Muscle layer of colon (tissue), 2 donors: Measurements from ENCODE around the gene CCDC88C.
A peak's percentile ranks its signal among the peaks of the same experiment; 100 is the strongest.

Experiments
- H3K27ac ChIP-seq: one replicate; pipeline ENCODE4 v1.7.0; 2013; ENCODE audit warnings: low read depth, mild to moderate bottlenecking, low read length, moderate library complexity
- H3K27me3 ChIP-seq, 2 donors: one replicate each; pipeline ENCODE4 v1.7.0; 2013; ENCODE audit warnings: low read length in 2 of 2, mild to moderate bottlenecking in 2 of 2; ENCODE audit not compliant: insufficient read depth in 2 of 2, control insufficient read depth in 1 of 2
- H3K36me3 ChIP-seq: one replicate; pipeline ENCODE4 v1.7.0; 2013; ENCODE audit warnings: mild to moderate bottlenecking, low read length; ENCODE audit not compliant: insufficient read depth
- H3K4me1 ChIP-seq: one replicate; pipeline ENCODE4 v1.7.0; 2013; ENCODE audit warnings: mild to moderate bottlenecking, low read length; ENCODE audit not compliant: insufficient read depth
- H3K4me3 ChIP-seq, 2 donors: one replicate each; pipeline ENCODE4 v1.7.0; 2013; ENCODE audit warnings: low read length in 2 of 2, low read depth in 1 of 2, mild to moderate bottlenecking in 1 of 2, moderate library complexity in 1 of 2
- H3K9ac ChIP-seq: one replicate; pipeline ENCODE4 v1.7.0; 2013; ENCODE audit warnings: low read length
- H3K9me3 ChIP-seq: one replicate; pipeline ENCODE4 v1.7.0; 2013; ENCODE audit warnings: mild to moderate bottlenecking, low read length
- donor health status: abdominal sarcoma.
- donor health status: Adenocarcinoma of cecum.

CCDC88C gene

DNA sequence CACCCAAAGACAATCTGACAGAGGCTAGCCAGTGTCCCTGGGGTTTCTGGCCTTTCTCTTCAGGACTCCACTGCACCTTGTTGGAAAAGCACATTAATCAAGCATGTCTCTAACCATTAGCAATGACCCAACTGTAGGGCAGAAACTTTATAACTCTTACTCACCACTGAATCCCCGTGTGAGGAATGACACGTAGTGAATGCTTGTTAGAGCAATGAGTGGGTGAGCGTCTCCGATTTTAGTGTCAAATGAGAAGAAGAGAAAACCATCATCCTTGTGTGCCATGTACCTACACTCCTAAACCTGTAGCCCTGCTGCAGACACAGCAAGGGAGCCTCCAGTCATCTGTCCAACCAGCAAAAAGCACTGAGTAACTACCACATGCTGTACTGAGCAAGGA lies 116.7 kb downstream of the CCDC88C start:
- Histone ChIP-seq H3K4me1 (peaks cover 5% of the 10 kb centered on the region), H3K27me3 (no peaks in the 10 kb centered on the region), H3K36me3 (no peaks in the 10 kb centered on the region), H3K9me3 (no peaks in the 10 kb centered on the region), H3K4me3 (no peak overlapping the region), H3K9ac (no peak overlapping the region), H3K27ac (no peak overlapping the region)

DNA sequence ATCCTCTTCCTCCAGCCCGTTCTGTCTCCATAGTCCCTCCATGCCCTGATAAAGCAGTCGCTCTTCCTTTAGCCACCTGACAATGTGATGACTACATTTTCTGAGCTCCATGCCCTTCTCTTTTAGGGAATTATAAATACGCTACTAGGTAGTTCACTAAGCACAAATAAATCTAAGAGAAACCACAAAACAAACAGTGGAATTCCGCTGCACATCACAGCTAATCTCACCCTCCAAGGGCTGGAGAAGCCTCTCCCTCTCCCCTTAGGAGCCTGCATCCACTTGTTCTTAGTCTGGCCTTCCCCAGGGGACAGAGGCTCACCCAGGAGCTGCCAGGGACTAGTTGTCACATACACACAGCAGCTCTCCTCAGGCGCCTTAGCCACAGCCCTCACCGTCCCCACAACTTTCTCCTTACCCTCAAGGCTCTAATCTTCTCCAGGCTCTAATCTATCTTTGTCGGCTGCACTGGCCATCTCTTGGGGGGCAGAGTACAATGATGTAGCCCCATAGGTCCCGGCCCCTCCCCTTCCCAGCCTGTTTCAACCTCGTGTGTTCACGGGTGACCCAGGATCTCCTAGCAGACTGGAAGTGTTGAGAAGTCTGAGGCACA lies 117.2 kb downstream of the CCDC88C start:
- H3K4me3 ChIP-seq: no peak overlapping the region
- H3K36me3 ChIP-seq: no peaks in the 10 kb centered on the region
- peaks cover 5% of the 10 kb centered on the region for H3K4me1 ChIP-seq
- H3K9me3 ChIP-seq: no peaks in the 10 kb centered on the region
- H3K27ac ChIP-seq: no peak overlapping the region
- no peaks in the 10 kb centered on the region for H3K27me3 ChIP-seq
- H3K9ac ChIP-seq: no peak overlapping the region

DNA sequence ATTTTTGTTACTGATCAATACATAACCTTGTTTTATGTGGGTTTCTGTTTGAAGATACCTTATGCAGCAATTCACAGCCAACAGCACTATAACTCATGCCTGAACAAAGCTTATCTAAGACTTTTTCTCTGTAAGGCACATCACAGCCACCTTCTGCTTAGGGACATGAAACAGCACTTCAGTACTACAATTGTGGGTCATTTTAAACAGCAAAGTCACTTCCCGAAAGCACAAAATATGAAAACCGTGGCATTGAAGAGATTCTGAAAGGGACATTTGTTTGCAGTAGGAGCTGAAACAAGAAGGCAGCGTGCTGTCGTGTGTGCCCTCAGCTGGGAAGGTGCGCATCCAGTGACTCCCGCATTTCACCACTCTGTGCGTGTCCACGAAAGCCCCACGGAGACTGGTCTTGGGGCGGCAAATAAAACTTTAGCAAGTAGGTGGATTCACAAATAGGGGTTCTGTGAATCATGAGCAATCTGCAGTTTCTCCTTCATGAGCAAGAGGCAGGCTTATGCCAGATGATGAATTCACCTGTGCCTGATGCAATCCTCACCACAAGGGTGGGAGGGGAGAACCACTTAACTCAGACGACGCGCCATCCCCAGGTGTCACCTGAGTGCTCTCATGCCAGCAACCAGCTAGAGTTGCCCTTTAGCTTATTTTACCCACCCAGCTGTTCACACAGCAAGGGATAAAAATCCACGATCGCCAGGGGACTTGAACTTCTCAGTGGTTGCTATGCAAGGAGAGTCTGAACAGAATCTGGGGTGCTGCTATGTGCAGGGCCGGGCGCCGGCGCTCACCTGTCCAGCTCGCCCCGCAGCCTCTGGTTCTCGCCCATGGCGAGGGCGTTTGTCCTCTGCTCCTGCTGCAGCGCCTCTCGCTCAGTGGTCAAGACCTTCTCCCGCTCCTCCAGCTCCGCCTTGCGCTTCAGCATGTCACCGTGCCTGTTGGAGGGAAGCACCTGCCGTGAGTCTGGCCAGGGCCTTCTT lies 118.2 kb downstream of the CCDC88C start:
- Histone ChIP-seq H3K4me1 (peaks cover 5% of the 10 kb centered on the region), H3K4me3 (no peak overlapping the region), H3K36me3 (no peaks in the 10 kb centered on the region), H3K9ac (no peak overlapping the region), H3K9me3 (no peaks in the 10 kb centered on the region), H3K27ac (no peak overlapping the region), H3K27me3 (no peaks in the 10 kb centered on the region)

DNA sequence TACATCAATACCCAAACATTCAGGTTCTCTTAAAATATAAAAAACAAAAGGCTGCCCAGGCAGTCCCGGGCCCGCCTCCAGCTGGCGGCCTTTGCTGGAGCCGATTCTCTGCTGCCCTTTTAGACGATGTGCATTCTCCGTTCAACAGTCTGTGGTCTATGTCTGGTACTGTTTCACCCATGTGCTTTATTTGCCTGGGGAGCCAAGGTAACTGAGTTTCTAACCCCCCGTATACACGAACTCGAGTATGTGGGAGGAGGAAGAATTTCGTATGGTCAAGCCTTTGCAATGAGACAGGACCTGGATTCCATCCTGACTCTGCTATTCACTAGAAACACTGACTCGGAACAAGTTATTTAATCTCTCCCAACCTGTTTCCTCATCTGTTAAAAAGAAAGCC lies 119.0 kb downstream of the CCDC88C start:
- H3K36me3 ChIP-seq: no peaks in the 10 kb centered on the region

DNA sequence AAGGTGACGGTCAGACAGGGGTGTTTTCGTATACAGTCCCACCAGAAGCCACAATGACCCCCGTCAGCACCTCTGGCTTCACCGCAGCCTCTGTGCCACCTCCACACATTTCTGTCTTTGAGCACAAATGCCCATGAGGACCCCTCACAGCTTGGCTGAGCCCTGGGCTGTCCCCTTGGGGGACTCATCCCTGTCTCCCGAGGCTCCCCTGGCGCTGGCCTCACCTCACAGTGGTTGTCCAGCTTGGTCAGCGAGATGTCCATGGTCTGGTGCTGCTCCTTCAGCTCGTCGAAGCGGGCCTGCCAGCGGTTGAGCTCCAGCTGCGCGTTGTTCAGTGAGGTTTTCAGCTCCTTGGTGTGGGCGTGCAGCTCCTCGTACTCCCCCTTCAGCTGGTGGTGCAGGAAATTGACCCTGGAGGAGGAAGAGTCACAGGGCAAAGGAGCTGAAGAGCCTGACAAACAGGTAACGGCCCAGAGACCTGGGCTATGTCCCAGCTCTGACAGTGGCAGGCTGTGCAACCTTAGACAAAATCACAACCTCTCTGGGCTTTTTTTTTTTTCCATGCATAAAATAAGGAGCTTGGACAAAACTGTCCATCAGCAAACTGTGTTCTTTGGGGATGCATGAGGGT lies 120.4 kb downstream of the CCDC88C start:
- Histone ChIP-seq H3K27me3 (no peaks in the 10 kb centered on the region), H3K27ac (no peak overlapping the region)

More for the DNA sequence above, 119.0 kb downstream of the CCDC88C start:
- H3K4me1 ChIP-seq: peaks cover 5% of the 10 kb centered on the region
- no peaks in the 10 kb centered on the region for H3K27me3 ChIP-seq
- H3K27ac ChIP-seq: peak overlapping the region; percentile 10
- H3K9ac ChIP-seq: no peak overlapping the region
- H3K9me3 ChIP-seq: no peaks in the 10 kb centered on the region
- H3K4me3 ChIP-seq: no peak overlapping the region

DNA sequence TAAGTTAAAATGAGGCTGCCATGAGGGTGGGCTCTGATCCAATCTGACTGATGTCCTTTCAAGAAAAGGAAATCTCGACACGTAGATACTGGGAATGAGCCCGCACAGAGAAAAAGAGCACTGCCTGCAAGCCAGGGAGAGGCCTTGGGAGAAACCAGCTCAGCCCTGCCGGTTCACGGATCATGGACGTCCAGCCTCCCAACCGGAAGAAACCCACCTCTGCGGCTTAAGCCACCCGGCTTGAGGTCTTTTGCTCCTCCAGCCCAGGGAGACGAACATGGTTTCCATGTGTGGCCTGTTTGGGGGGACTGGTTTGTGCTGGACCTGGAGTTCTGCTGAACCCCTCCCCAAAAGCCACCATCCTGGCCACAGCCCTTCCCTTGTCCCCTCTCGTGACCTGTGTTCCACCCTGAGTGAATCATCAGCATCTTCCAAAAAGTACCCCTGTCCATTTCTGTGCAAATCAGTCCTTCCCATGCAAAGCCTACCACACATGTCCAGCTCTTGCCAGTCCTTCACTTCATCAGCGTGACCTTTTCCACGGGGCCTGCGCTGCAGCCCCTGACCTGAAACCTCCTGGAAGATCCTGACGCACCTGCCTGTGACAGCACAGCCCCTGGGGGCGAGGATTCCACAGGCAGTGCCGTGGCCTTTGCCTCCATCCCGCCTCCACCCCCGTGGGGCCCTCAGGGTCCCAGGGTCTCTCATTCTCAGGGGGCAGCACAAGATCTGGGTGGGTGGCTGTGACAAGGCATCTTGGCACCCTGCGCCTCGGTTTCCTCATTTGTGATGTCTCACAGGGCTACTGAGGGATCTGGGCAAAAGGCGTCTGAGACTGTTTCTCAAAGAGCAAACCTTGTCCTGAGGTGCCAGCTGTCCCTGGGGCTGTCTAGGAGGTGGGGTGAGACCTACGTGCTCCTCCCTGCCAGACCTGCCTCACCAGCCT lies 121.5 kb downstream of the CCDC88C start:
- Histone ChIP-seq H3K27me3 (no peaks in the 10 kb centered on the region), H3K4me1 (peaks cover 5% of the 10 kb centered on the region), H3K9ac (no peak overlapping the region), H3K27ac (no peak overlapping the region), H3K4me3 (no peak overlapping the region), H3K9me3 (no peaks in the 10 kb centered on the region), H3K36me3 (no peaks in the 10 kb centered on the region)

More for the DNA sequence above, 120.4 kb downstream of the CCDC88C start:
- no peak overlapping the region for H3K9ac ChIP-seq
- H3K4me3 ChIP-seq: no peak overlapping the region
- peaks cover 5% of the 10 kb centered on the region for H3K4me1 ChIP-seq
- H3K36me3 ChIP-seq: no peaks in the 10 kb centered on the region
- H3K9me3 ChIP-seq: no peaks in the 10 kb centered on the region

DNA sequence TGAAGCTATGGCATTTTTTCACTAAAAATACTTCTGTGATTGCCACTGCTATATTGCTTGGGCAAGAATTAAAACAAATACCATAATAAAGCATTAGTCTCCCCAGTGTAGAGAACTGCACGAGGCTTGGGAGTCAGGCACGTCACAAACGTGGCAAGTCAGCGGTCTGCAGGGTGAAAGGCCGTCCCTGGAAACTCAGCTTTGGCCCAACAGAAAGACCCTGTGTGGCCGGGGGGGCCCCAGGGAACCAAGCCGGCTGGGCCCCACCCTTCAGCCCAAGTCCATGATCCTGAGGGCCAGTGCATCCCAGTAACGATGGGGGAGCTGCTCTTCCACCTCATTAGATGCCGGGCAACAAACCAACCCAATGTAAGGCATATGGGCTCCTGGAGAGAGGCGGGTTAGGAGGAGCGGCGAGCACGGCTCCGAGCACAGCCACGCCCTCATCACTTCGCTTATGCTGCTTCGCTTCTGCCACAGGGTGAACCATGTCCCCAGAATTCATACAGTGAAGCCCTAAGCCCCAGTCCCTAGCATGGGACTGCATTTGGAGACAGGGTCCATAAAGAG lies 122.3 kb downstream of the CCDC88C start:
- H3K36me3 ChIP-seq: no peaks in the 10 kb centered on the region
- H3K27ac ChIP-seq: no peak overlapping the region
- H3K4me1 ChIP-seq: peaks cover 5% of the 10 kb centered on the region
- H3K4me3 ChIP-seq: no peak overlapping the region
- H3K27me3 ChIP-seq: no peaks in the 10 kb centered on the region
- H3K9ac ChIP-seq: no peak overlapping the region
- no peaks in the 10 kb centered on the region for H3K9me3 ChIP-seq

DNA sequence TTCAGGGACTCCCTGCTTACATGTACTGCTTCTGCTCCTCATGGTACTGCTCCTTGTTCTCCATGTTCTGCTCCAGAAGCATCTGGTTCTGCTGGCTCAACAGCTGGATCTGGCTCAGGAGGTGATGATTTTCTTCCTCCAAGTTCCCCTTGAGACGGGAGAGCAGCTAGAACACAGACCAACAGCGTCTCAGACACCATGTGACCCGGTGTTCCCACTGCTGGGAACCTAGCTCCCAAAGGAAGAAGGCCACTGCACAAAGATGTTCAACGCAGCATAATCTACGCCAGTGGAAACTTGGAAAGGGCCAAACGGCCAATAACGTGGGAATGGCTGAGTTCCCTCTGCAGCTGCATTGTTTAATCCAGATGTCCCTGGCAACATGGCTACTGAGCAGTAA lies 123.5 kb downstream of the CCDC88C start:
- Histone ChIP-seq H3K9me3 (no peaks in the 10 kb centered on the region), H3K27me3 (no peaks in the 10 kb centered on the region), H3K36me3 (no peaks in the 10 kb centered on the region), H3K27ac (no peak overlapping the region), H3K9ac (no peak overlapping the region), H3K4me3 (no peak overlapping the region), H3K4me1 (peaks cover 5% of the 10 kb centered on the region)

DNA sequence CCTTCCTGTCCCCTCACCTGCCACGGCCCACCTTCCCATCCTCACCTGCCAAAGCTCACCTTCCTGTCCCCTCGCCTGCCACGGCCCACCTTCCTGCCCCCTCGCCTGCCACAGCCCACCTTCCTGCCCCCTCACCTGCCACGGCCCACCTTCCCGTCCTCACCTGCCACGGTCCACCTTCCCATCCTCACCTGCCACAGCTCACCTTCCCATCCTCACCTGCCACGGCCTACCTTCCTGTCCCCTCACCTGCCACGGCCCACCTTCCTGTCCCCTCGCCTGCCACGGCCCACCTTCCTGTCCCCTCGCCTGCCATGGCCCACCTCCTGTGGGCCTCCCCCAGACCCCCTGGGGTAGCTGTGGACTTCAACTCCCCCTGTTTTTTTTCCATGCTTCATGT lies 124.3 kb downstream of the CCDC88C start:
- Histone ChIP-seq H3K4me3 (no peak overlapping the region), H3K27me3 (no peaks in the 10 kb centered on the region), H3K9me3 (no peaks in the 10 kb centered on the region), H3K27ac (no peak overlapping the region), H3K36me3 (no peaks in the 10 kb centered on the region), H3K9ac (no peak overlapping the region), H3K4me1 (no peaks in the 10 kb centered on the region)

DNA sequence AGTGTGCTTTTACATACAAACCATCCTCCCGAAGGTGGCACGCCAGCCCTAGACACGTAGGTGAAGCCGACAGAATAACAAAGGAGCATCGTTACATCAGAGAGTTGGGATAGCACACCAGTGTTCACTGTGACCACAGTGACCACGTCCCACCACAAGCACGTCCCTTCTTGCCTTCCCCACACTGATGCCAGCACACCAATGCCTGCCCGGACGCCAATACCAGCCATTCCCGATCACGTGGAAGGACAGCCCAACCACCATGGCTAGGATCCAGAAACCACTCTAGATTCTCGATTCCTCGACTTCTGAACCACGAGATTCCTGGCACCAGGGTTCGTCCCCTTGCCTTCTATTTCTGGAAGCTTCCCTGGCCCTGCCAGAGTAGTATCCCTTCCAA lies 125.1 kb downstream of the CCDC88C start:
- Histone ChIP-seq H3K9me3 (no peaks in the 10 kb centered on the region), H3K27ac (no peak overlapping the region), H3K27me3 (no peaks in the 10 kb centered on the region), H3K9ac (no peak overlapping the region), H3K4me3 (no peak overlapping the region), H3K36me3 (no peaks in the 10 kb centered on the region), H3K4me1 (no peaks in the 10 kb centered on the region)
